ENCODE results near the gene CAV2.

DNA sequence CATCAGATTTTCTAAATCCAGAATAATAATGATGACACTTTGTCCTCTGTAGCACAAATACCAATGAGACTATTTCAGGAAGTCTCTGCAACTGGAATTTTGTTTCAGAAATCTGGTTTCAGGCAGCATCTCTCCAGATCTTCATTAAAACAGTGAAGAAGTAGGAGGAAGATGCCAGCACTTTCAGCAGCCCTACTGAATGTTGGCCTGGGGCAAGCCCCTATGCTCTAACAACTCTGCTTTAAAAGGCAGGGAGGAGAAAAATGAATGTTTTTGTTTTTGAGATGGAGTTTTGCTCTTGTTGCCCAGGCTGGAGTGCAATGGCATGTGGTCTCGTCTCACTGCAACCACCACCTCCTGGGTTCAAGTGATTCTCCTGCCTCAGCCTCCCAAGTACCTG, 18.1 kb downstream of the CAV2 start:
- TF ChIP-seq POLR2A (IDR thresholded peaks at IDR 0.05; ENCODE audit: control extremely low read depth in 1 of 2, low read depth in 2 of 2, low read length in 2 of 2): no peak
- TF ChIP-seq JUN (IDR thresholded peaks at IDR 0.05; ENCODE audit: low read depth, low read length): no peak
- TF ChIP-seq, protein P1, sequence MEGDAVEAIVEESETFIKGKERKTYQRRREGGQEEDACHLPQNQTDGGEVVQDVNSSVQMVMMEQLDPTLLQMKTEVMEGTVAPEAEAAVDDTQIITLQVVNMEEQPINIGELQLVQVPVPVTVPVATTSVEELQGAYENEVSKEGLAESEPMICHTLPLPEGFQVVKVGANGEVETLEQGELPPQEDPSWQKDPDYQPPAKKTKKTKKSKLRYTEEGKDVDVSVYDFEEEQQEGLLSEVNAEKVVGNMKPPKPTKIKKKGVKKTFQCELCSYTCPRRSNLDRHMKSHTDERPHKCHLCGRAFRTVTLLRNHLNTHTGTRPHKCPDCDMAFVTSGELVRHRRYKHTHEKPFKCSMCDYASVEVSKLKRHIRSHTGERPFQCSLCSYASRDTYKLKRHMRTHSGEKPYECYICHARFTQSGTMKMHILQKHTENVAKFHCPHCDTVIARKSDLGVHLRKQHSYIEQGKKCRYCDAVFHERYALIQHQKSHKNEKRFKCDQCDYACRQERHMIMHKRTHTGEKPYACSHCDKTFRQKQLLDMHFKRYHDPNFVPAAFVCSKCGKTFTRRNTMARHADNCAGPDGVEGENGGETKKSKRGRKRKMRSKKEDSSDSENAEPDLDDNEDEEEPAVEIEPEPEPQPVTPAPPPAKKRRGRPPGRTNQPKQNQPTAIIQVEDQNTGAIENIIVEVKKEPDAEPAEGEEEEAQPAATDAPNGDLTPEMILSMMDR (IDR thresholded peaks at IDR 0.05; ENCODE audit: control extremely low read depth in 1 of 3, insufficient read depth in 1 of 3, low read depth in 1 of 3, low read length in 3 of 3): no peak
- no peak for TF ChIP-seq RFX5 (IDR thresholded peaks at IDR 0.05; ENCODE audit: borderline replicate concordance, low read depth, low read length)
- TF ChIP-seq SUZ12 (IDR thresholded peaks at IDR 0.05; ENCODE audit: low read length): no peak
- TF ChIP-seq MAFK (IDR thresholded peaks at IDR 0.05; ENCODE audit: low read depth, low read length): no peak
- no peak for TF ChIP-seq EZH2 (IDR thresholded peaks at IDR 0.05; ENCODE audit: low read depth, low read length, severe bottlenecking)
- no peak for TF ChIP-seq EGR1 (IDR thresholded peaks at IDR 0.05; ENCODE audit: borderline replicate concordance, low read depth, low read length)
